ENCODE measurements around the gene G0S2. TPM values are rescaled to one million over a fixed set of nuclear protein-coding genes. Genes with fewer than 3 reads are reported as not detected.

The G0S2 gene
- total RNA-seq, 1 donor from 2014 or later, result 5.9 TPM

DNA sequence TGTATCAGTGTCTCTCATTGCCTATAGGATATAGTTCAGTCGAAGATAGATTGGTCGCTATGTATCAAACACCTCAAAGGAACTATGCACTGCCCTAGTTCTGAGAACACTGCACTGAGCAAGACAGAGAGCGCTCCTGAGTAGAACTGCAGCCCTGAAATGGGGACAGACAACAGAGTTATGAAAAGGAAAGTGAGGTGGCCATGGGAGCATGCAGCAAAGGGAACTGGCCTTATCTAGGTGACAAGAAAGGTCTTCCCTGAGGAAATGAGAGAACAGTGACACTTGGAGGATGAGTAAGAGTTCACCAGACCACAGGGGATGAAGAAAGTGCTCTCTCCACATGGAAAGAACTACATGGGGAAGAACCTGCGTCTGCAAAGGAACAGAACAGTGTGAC is 7.5 kb upstream of the G0S2 start:
- Histone ChIP-seq H3K4me3 (ENCODE audit: insufficient read depth, low read depth, low read length) (no peak overlapping the region), H4K20me1 (ENCODE audit: insufficient read depth, low read length) (no peaks in the 10 kb centered on the region), H3K9me3 (ENCODE audit: insufficient read depth, low read depth, low read length) (no peaks in the 10 kb centered on the region), H3K4me2 (ENCODE audit: low read length) (no peak overlapping the region), H3K27ac (ENCODE audit: low read depth, low read length) (no peak overlapping the region), H3K4me1 (ENCODE audit: insufficient read depth, low read length) (peaks cover 7% of the 10 kb centered on the region), H3K9ac (ENCODE audit: low read length) (no peak overlapping the region), H2AFZ (ENCODE audit: low read depth, low read length) (no peak overlapping the region), H3K36me3 (ENCODE audit: insufficient read depth, low read length) (no peaks in the 10 kb centered on the region), H3K27me3 (ENCODE audit: insufficient read depth, low read length) (peaks cover 23% of the 10 kb centered on the region), H3K79me2 (ENCODE audit: insufficient read depth, low read length) (no peaks in the 10 kb centered on the region)
- Mint-ChIP-seq H3K4me3 (ENCODE audit: unreplicated experiment) (no peak overlapping the region), H3K36me3 (ENCODE audit: low read depth, unreplicated experiment) (peaks cover 2% of the 10 kb centered on the region), H3K9me3 (ENCODE audit: unreplicated experiment) (peaks cover 1% of the 10 kb centered on the region), H3K4me1 (ENCODE audit: low read depth, unreplicated experiment) (peaks cover 5% of the 10 kb centered on the region), H3K27me3 (ENCODE audit: low read depth, unreplicated experiment) (peaks cover 37% of the 10 kb centered on the region), H3K27ac (ENCODE audit: unreplicated experiment) (no peak overlapping the region)
- FAIRE-seq (no peak), DNase-seq (ENCODE audit: low read depth) (no peak)
- TF ChIP-seq EZH2 (IDR thresholded peaks at IDR 0.05; ENCODE audit: insufficient read depth, low read length) (no peak), CTCF (IDR thresholded peaks at IDR 0.05; ENCODE audit: insufficient read depth, low read depth, low read length) (no peak)

- H3K9me3 ChIP-seq (ENCODE audit: insufficient read depth, low read depth, low read length), result no peaks in the 10 kb centered on the region
- H3K27ac ChIP-seq (ENCODE audit: low read depth, low read length), result no peak overlapping the region
- Mint-ChIP-seq H3K27me3 (ENCODE audit: low read depth, unreplicated experiment) (peaks cover 25% of the 10 kb centered on the region), H3K4me3 (ENCODE audit: unreplicated experiment) (no peak overlapping the region), H3K9me3 (ENCODE audit: unreplicated experiment) (peaks cover 1% of the 10 kb centered on the region), H3K36me3 (ENCODE audit: low read depth, unreplicated experiment) (peaks cover 2% of the 10 kb centered on the region), H3K27ac (ENCODE audit: unreplicated experiment) (no peak overlapping the region), H3K4me1 (ENCODE audit: low read depth, unreplicated experiment) (peaks cover 21% of the 10 kb centered on the region)
- FAIRE-seq (no peak), DNase-seq (ENCODE audit: low read depth) (no peak)
- no peak overlapping the region for H3K9ac ChIP-seq (ENCODE audit: low read length)
- H3K4me3 ChIP-seq (ENCODE audit: insufficient read depth, low read depth, low read length), result no peak overlapping the region
- H2AFZ ChIP-seq (ENCODE audit: low read depth, low read length), result no peak overlapping the region
- H3K27me3 ChIP-seq (ENCODE audit: insufficient read depth, low read length), result peaks cover 33% of the 10 kb centered on the region
- H4K20me1 ChIP-seq (ENCODE audit: insufficient read depth, low read length), result no peaks in the 10 kb centered on the region
- no peak overlapping the region for H3K4me2 ChIP-seq (ENCODE audit: low read length)
- no peaks in the 10 kb centered on the region for H3K36me3 ChIP-seq (ENCODE audit: insufficient read depth, low read length)
- H3K4me1 ChIP-seq (ENCODE audit: insufficient read depth, low read length), result peaks cover 10% of the 10 kb centered on the region
- TF ChIP-seq EZH2 (IDR thresholded peaks at IDR 0.05; ENCODE audit: insufficient read depth, low read length) (no peak), CTCF (IDR thresholded peaks at IDR 0.05; ENCODE audit: insufficient read depth, low read depth, low read length) (no peak)
- no peaks in the 10 kb centered on the region for H3K79me2 ChIP-seq (ENCODE audit: insufficient read depth, low read length)
These were observed 4.7 kb upstream of the G0S2 start for GRCh38 chr1:209670441-209671082.
